Hepatocyte (in vitro differentiated cells): ENCODE measurements around the gene CACNA1C. TPM values are rescaled to one million over a fixed set of nuclear protein-coding genes. Genes with fewer than 3 reads are reported as not detected.

Source experiments
- DNase-seq: peaks from one replicate; pipeline ENCODE4 v3.0.0-alpha.2; 2016; ENCODE audit warnings: low spot score
- H2AFZ ChIP-seq: fragments of 200-600 bp; sonication (generic); 2 replicates; pipeline ENCODE4 v1.6.0; 2016; ENCODE audit warnings: antibody characterized with exemption, mild to moderate bottlenecking
- H3K27ac ChIP-seq: fragments of 200-600 bp; sonication (generic); 2 replicates; pipeline ENCODE4 v1.5.1; 2016; ENCODE audit warnings: mild to moderate bottlenecking
- H3K27me3 ChIP-seq: fragments of 200-600 bp; sonication (generic); 2 replicates; pipeline ENCODE4 v1.6.1; 2016
- H3K36me3 ChIP-seq: fragments of 200-600 bp; sonication (generic); replicated peaks from 2 replicates; pipeline ENCODE4 v1.5.1; 2016; ENCODE audit warnings: low read depth; ENCODE audit not compliant: insufficient read depth
- H3K4me1 ChIP-seq: fragments of 200-600 bp; sonication (generic); 2 replicates; pipeline ENCODE4 v1.5.1; 2016; ENCODE audit warnings: mild to moderate bottlenecking, moderate library complexity; ENCODE audit not compliant: insufficient read depth
- H3K4me2 ChIP-seq: fragments of 200-600 bp; sonication (generic); 2 replicates; pipeline ENCODE4 v1.6.0; 2016
- H3K4me3 ChIP-seq: fragments of 200-600 bp; sonication (generic); 2 replicates; pipeline ENCODE4 v1.5.1; 2016; ENCODE audit warnings: mild to moderate bottlenecking
- H3K79me2 ChIP-seq: fragments of 200-600 bp; sonication (generic); 2 replicates; pipeline ENCODE4 v1.6.0; 2017; ENCODE audit warnings: mild to moderate bottlenecking
- H3K9me2 ChIP-seq: fragments of 200-600 bp; sonication (generic); replicated peaks from 2 replicates; pipeline ENCODE4 v1.6.0; 2017; ENCODE audit warnings: mild to moderate bottlenecking; ENCODE audit not compliant: insufficient read depth
- H3K9me3 ChIP-seq: fragments of 200-600 bp; sonication (generic); 2 replicates; pipeline ENCODE4 v1.5.1; 2016; ENCODE audit warnings: low read depth, mild to moderate bottlenecking
- H4K20me1 ChIP-seq: fragments of 200-600 bp; sonication (generic); 2 replicates; pipeline ENCODE4 v1.6.0; 2016; ENCODE audit warnings: mild to moderate bottlenecking; ENCODE audit not compliant: insufficient read depth, poor library complexity, severe bottlenecking
- CTCF ChIP-seq: fragments of 200-600 bp; sonication (generic); IDR thresholded peaks from 2 replicates; pipeline ENCODE4 v1.5.1; 2016; ENCODE audit warnings: antibody characterized with exemption, mild to moderate bottlenecking; ENCODE audit not compliant: poor library complexity
- EZH2 ChIP-seq: fragments of 200-600 bp; sonication (generic); IDR thresholded peaks from 2 replicates; pipeline ENCODE4 v1.6.1; 2016; ENCODE audit warnings: antibody characterized with exemption, mild to moderate bottlenecking, borderline replicate concordance
- EZH2phosphoT487 ChIP-seq: fragments of 200-600 bp; sonication (generic); IDR thresholded peaks from one replicate; pipeline ENCODE4 v1.6.1; 2018; ENCODE audit warnings: antibody characterized with exemption, mild to moderate bottlenecking, low read depth, moderate library complexity; ENCODE audit not compliant: unreplicated experiment, severe bottlenecking
- WGBS: methylation state at CpG from one replicate; pipeline ENCODE4 v1.1.6; 2016; ENCODE audit warnings: low lambda C conversion rate; ENCODE audit errors: missing lambda C conversion rate; 5-methylcytosine and 5-hydroxymethylcytosine counted together
- polyA plus RNA-seq: library from polyadenylated mRNA; unstranded; fragments of >200 nt; fragmentation: Nextera tagmentation; extraction: Ambion mirVana; gene quantifications from 2 replicates; pipeline ENCODE4 v1.2.1, GENCODE V29; 2016
- total RNA-seq: library from RNA; depleted of rRNA; stranded (reverse); fragments of >200 nt; gene quantifications from 2 replicates; pipeline ENCODE4 v1.2.3, GENCODE V29; 2014

Gene CACNA1C
- total and polyA plus RNA-seq, 2 experiments from 2014 or later, result 3.2 to 4.0 TPM

GRCh38 chr12:2693980-2694610 is 641.3 kb downstream of the CACNA1C start:
- H3K4me1 ChIP-seq, result peaks cover 4% of the 10 kb centered on the region
- DNase-seq, result no peak
- H3K9me2 ChIP-seq, result no peaks in the 10 kb centered on the region
- H3K27ac ChIP-seq, result no peak overlapping the region
- TF ChIP-seq EZH2phosphoT487 (no peak), EZH2 (no peak), CTCF (no peak)
- H3K79me2 ChIP-seq, result no peaks in the 10 kb centered on the region
- peaks cover 6% of the 10 kb centered on the region for H3K27me3 ChIP-seq
- no peaks in the 10 kb centered on the region for H3K36me3 ChIP-seq
- no peak overlapping the region for H3K4me3 ChIP-seq
- no peaks in the 10 kb centered on the region for H3K9me3 ChIP-seq
- H4K20me1 ChIP-seq, result no peaks in the 10 kb centered on the region
- 97% methylated on average over 3 of the region's 3 CpGs for WGBS
- no peak overlapping the region for H2AFZ ChIP-seq
- no peak overlapping the region for H3K4me2 ChIP-seq

GRCh38 chr12:2696136-2696535 is 643.3 kb downstream of the CACNA1C start:
- Histone ChIP-seq H3K27ac (no peak overlapping the region), H4K20me1 (no peaks in the 10 kb centered on the region), H3K9me2 (no peaks in the 10 kb centered on the region), H3K79me2 (no peaks in the 10 kb centered on the region), H3K4me3 (no peak overlapping the region), H3K4me2 (no peak overlapping the region), H3K27me3 (peaks cover 6% of the 10 kb centered on the region), H2AFZ (no peak overlapping the region), H3K9me3 (no peaks in the 10 kb centered on the region), H3K36me3 (no peaks in the 10 kb centered on the region), H3K4me1 (no peaks in the 10 kb centered on the region)
- TF ChIP-seq EZH2, result no peak
- no peak for TF ChIP-seq CTCF
- no peak for TF ChIP-seq EZH2phosphoT487
- 73% methylated on average over 2 of the region's 2 CpGs for whole genome bisulfite sequencing
- DNase-seq, result no peak

- no peaks in the 10 kb centered on the region for H3K4me1 ChIP-seq
- no peak for DNase-seq
These were observed 644.4 kb downstream of the CACNA1C start for GRCh38 chr12:2697057-2697800.

More at GRCh38 chr12:2697057-2697800, 644.4 kb downstream of the CACNA1C start:
- H3K27me3 ChIP-seq, result peaks cover 6% of the 10 kb centered on the region
- no peak overlapping the region for H2AFZ ChIP-seq
- H3K79me2 ChIP-seq, result no peaks in the 10 kb centered on the region
- H3K4me2 ChIP-seq, result no peak overlapping the region
- no peaks in the 10 kb centered on the region for H3K36me3 ChIP-seq
- H3K4me3 ChIP-seq, result no peak overlapping the region
- H4K20me1 ChIP-seq, result no peaks in the 10 kb centered on the region
- H3K27ac ChIP-seq, result no peak overlapping the region
- 77% methylated on average over 10 of the region's 10 CpGs for WGBS
- no peak for TF ChIP-seq EZH2phosphoT487
- TF ChIP-seq CTCF, result no peak
- no peak for TF ChIP-seq EZH2
- no peaks in the 10 kb centered on the region for H3K9me2 ChIP-seq
- no peaks in the 10 kb centered on the region for H3K9me3 ChIP-seq
